ENCODE measurements around the gene LYL1.
A peak's percentile ranks its signal among the peaks of the same experiment; 100 is the strongest.
"Not testable (repeated sequence)": the region's sequence is repeated elsewhere in the genome, so short reads cannot be mapped to it uniquely, and the experiment has no call there.

The LYL1 gene
- total RNA-seq = 0.67 to 8.4 (median 2.1) reads per million in 9 experiments

GRCh38 chr19:13102666-13103580 lies at the start of gene LYL1:
LYL1 (minus strand) TSS chr19:13102858; CDS start chr19:13101171, 1,687 bp downstream.
- DNase-seq = no peak
- Mint-ChIP-seq H3K27ac (peak within 1 kb of the TSS; percentile 54 to 81), H3K36me3 (ENCODE audit: insufficient read depth) (peaks cover 48% of the 10 kb centered on the region), H3K9me3 (no peaks in the 10 kb centered on the region), H3K4me3 (peak within 1 kb of the TSS; percentile 72 to 83), H3K27me3 (peaks cover 7 to 11% of the 10 kb centered on the region in 2 donors), H3K4me1 (ENCODE audit: low read depth in 2 of 2) (peaks cover 32 to 34% of the 10 kb centered on the region in 2 donors)
- ATAC-seq (replicated peaks) = peak; percentile 5

GRCh38 chr19:13151605-13152355 lies 49.1 kb upstream of the LYL1 start:
- H3K9me3 Mint-ChIP-seq = no peaks in the 10 kb centered on the region
- peaks cover 49 to 50% of the 10 kb centered on the region in 2 donors for H3K4me1 Mint-ChIP-seq (ENCODE audit: low read depth in 2 of 2)
- peak; percentile 93 to 95 (median 95) for DNase-seq
- H3K27me3 Mint-ChIP-seq = no peaks in the 10 kb centered on the region
- peak overlapping the region; percentile 100 for H3K27ac Mint-ChIP-seq
- H3K4me3 Mint-ChIP-seq = peak overlapping the region; percentile 94 to 99
- ATAC-seq (replicated peaks) = peak; percentile 51
- peaks cover 75% of the 10 kb centered on the region for H3K36me3 Mint-ChIP-seq (ENCODE audit: insufficient read depth)

- peak overlapping the region; percentile 100 for H3K27ac Mint-ChIP-seq
- H3K36me3 Mint-ChIP-seq (ENCODE audit: insufficient read depth) = peaks cover 68% of the 10 kb centered on the region
- no peaks in the 10 kb centered on the region for H3K9me3 Mint-ChIP-seq
- H3K4me1 Mint-ChIP-seq (ENCODE audit: low read depth in 2 of 2) = peaks cover 42 to 45% of the 10 kb centered on the region in 2 donors
- DNase-seq (peak; percentile 8 to 27 (median 9)), ATAC-seq (replicated peaks) (peak; percentile 6)
- no peaks in the 10 kb centered on the region for H3K27me3 Mint-ChIP-seq
- peak overlapping the region; percentile 94 to 99 for H3K4me3 Mint-ChIP-seq
Observed at GRCh38 chr19:13150931-13151604, 48.4 kb upstream of the LYL1 start.

GRCh38 chr19:13150187-13150930 lies 47.7 kb upstream of the LYL1 start, which contains the start of the genes IER2 and STX10:
IER2 (plus strand) TSS chr19:13150411; CDS start chr19:13153187, 2,776 bp downstream.
STX10 (minus strand) TSS chr19:13150375; CDS start chr19:13150173, 202 bp downstream.
- ATAC-seq (replicated peaks) (peak; percentile 58), DNase-seq (peak; percentile 91 to 94 (median 92))
- no peaks in the 10 kb centered on the region for H3K9me3 Mint-ChIP-seq
- no peaks in the 10 kb centered on the region for H3K27me3 Mint-ChIP-seq
- peak within 1 kb of the TSS; percentile 100 for H3K27ac Mint-ChIP-seq
- H3K4me3 Mint-ChIP-seq = peak within 1 kb of the TSS; percentile 94 to 99
- H3K4me1 Mint-ChIP-seq (ENCODE audit: low read depth in 2 of 2) = peaks cover 39 to 41% of the 10 kb centered on the region in 2 donors
- peaks cover 64% of the 10 kb centered on the region for H3K36me3 Mint-ChIP-seq (ENCODE audit: insufficient read depth)

GRCh38 chr19:13149628-13150186 lies 47.0 kb upstream of the LYL1 start:
- H3K4me3 Mint-ChIP-seq = peak overlapping the region; percentile 94 to 99
- ATAC-seq (replicated peaks) (peak; percentile 2), DNase-seq (peak in 1 of 3 experiments; percentile 23)

GRCh38 chr19:13149173-13149627 lies 46.5 kb upstream of the LYL1 start:
- Mint-ChIP-seq H3K27ac (peak overlapping the region in 1 of 2 donors; percentile 100), H3K4me3 (peak overlapping the region; percentile 94 to 99), H3K36me3 (ENCODE audit: insufficient read depth) (peaks cover 52% of the 10 kb centered on the region), H3K4me1 (ENCODE audit: low read depth in 2 of 2) (peaks cover 31 to 41% of the 10 kb centered on the region in 2 donors)
- DNase-seq; H3K9me3 Mint-ChIP-seq; ATAC-seq (replicated peaks); H3K27me3 Mint-ChIP-seq: not testable (repeated sequence)

More at GRCh38 chr19:13149628-13150186, 47.0 kb upstream of the LYL1 start:
- no peaks in the 10 kb centered on the region for H3K9me3 Mint-ChIP-seq
- H3K4me1 Mint-ChIP-seq (ENCODE audit: low read depth in 2 of 2) = peaks cover 33 to 41% of the 10 kb centered on the region in 2 donors
- peak overlapping the region; percentile 100 for H3K27ac Mint-ChIP-seq
- no peaks in the 10 kb centered on the region for H3K27me3 Mint-ChIP-seq
- peaks cover 57% of the 10 kb centered on the region for H3K36me3 Mint-ChIP-seq (ENCODE audit: insufficient read depth)

- Mint-ChIP-seq H3K27ac (peak overlapping the region in 1 of 2 donors; percentile 85), H3K27me3 (no peaks in the 10 kb centered on the region), H3K9me3 (no peaks in the 10 kb centered on the region), H3K4me1 (ENCODE audit: low read depth in 2 of 2) (peaks cover 22 to 32% of the 10 kb centered on the region in 2 donors), H3K4me3 (no peak overlapping the region), H3K36me3 (ENCODE audit: insufficient read depth) (peaks cover 30% of the 10 kb centered on the region)
- ATAC-seq (replicated peaks) (no peak), DNase-seq (no peak)
Observed at GRCh38 chr19:13146763-13147563, 44.3 kb upstream of the LYL1 start.

GRCh38 chr19:13139633-13140311 lies 37.1 kb upstream of the LYL1 start:
- ATAC-seq (replicated peaks) = no peak
- Mint-ChIP-seq H3K36me3 (ENCODE audit: insufficient read depth) (peaks cover 17% of the 10 kb centered on the region), H3K27ac (peak overlapping the region in 1 of 2 donors; percentile 41), H3K4me3 (no peak overlapping the region), H3K4me1 (ENCODE audit: low read depth in 2 of 2) (no peaks in the 10 kb centered on the region), H3K27me3 (no peaks in the 10 kb centered on the region), H3K9me3 (no peaks in the 10 kb centered on the region)
- no peak for DNase-seq

GRCh38 chr19:13138916-13139198 lies 36.2 kb upstream of the LYL1 start:
- Mint-ChIP-seq H3K9me3 (no peaks in the 10 kb centered on the region), H3K27ac (no peak overlapping the region), H3K4me1 (ENCODE audit: low read depth in 2 of 2) (peaks cover 0 to 5% of the 10 kb centered on the region in 2 donors), H3K27me3 (no peaks in the 10 kb centered on the region), H3K4me3 (no peak overlapping the region), H3K36me3 (ENCODE audit: insufficient read depth) (peaks cover 20% of the 10 kb centered on the region)
- ATAC-seq (replicated peaks) (no peak), DNase-seq (no peak)

- Mint-ChIP-seq H3K27ac (no peak overlapping the region), H3K36me3 (ENCODE audit: insufficient read depth) (peaks cover 20% of the 10 kb centered on the region), H3K27me3 (no peaks in the 10 kb centered on the region), H3K9me3 (no peaks in the 10 kb centered on the region), H3K4me1 (ENCODE audit: low read depth in 2 of 2) (peaks cover 2 to 7% of the 10 kb centered on the region in 2 donors), H3K4me3 (no peak overlapping the region)
- no peak for DNase-seq
- no peak for ATAC-seq (replicated peaks)
Observed at GRCh38 chr19:13138171-13138915, 35.7 kb upstream of the LYL1 start.
